ENCODE results near the gene ZGLP1. TPM values are rescaled to one million over a fixed set of nuclear protein-coding genes. Genes with fewer than 3 reads are reported as not detected.

Gene ZGLP1
- total RNA-seq, 1 experiment from 2014 or later = 5.0 TPM

DNA sequence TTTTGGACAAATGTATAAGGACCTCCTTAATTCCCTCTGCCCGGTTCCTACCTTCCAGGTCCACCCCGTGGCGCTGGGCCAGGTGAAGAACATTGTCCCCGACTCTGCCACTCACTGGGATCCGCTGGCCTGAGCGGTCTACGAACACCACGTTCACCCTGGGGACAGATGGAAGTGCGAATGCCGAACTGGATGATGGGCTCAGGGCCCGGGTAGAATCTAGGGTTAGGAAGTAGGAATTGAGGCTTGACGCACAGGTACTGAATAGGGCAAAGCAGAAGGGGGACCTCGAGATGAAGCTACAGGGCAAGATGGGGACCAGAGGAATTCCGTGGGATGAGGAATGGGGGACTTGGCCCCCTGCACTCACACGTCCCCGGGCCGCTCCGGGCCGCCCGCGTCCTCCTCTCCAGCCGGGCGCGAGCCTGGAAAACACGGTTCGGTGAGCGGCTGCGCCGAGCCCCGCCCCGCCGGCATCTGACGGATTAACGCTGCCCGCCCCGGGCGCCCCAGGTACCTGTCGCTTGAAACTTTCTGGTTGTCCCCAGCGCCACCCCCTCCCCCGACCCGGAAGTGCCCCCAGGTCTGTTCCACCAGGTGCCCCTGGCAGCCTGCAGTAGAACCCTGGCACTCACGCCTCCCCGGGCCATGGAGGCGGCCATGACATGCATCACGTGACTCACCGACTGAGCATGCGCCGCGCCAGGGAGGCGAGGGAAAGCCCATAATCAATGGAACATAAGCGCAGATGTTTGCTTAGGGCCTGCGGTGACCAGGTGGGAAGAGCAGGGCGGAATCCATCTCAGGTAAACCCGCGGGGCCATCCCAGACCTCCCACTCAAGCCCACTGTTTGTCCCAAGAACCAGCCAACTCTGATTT, 6.0 kb upstream of the ZGLP1 start, which contains the start of gene FDX2 (continued):
- no peak for TF ChIP-seq CTCF (IDR thresholded peaks at IDR 0.05 in 2 of 3, conservative IDR thresholded peaks at IDR 0.05 in 1 of 3; ENCODE audit: borderline replicate concordance in 1 of 3, insufficient read depth in 1 of 3, low read depth in 2 of 3, low read length in 2 of 3)
- peak; percentile 35 for TF ChIP-seq POLR2A (IDR thresholded peaks at IDR 0.05; ENCODE audit: borderline replicate concordance, extremely low read depth, insufficient read depth, insufficient read length)
- TF ChIP-seq YY1 (IDR thresholded peaks at IDR 0.05; ENCODE audit: extremely low read depth, insufficient replicate concordance, low read depth, low read length) = peak; percentile 99

DNA sequence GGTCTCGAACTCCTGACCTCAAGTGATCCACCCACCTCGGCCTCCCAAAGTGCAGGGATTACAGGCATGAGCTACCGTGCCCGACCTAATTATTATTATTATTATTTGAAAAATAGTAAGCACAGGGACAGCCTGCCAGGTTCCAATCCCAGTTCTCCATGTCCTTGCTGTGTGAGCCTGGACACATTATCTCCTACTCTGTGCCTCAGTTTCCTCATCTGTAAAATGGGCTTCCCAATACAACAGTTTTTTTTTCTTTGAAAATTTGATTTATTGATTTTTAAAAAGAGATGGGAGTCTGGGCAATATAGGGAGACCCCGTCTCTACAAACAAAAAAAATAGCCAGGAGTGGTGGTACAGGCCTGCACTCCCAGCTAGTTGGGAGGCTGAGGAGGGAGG, 3.3 kb downstream of the ZGLP1 start:
- Histone ChIP-seq H2AFZ (ENCODE audit: low read depth, low read length, poor library complexity, severe bottlenecking) (no peak overlapping the region), H4K20me1 (ENCODE audit: insufficient read depth) (no peaks in the 10 kb centered on the region), H3K36me3 (ENCODE audit: control insufficient read depth in 1 of 2, insufficient read depth in 2 of 2, low read length in 2 of 2) (no peaks in the 10 kb centered on the region), H3K9ac (ENCODE audit: low read length) (no peak overlapping the region), H3K9me2 (ENCODE audit: insufficient read depth) (no peaks in the 10 kb centered on the region), H3K79me2 (ENCODE audit: insufficient read depth, low read length) (no peaks in the 10 kb centered on the region), H3K27me3 (ENCODE audit: insufficient read depth, low read length) (no peaks in the 10 kb centered on the region), H3K27ac (ENCODE audit: low read depth, low read length) (no peak overlapping the region), H3K9me3 (ENCODE audit: control insufficient read depth in 1 of 2, insufficient read depth in 1 of 2, low read depth in 1 of 2, low read length in 2 of 2) (no peaks in the 10 kb centered on the region), H3K4me2 (ENCODE audit: low read length) (no peak overlapping the region), H3K4me3 (replicated peaks in 1 of 2; ENCODE audit: low read depth in 1 of 2, low read length in 2 of 2) (no peak overlapping the region), H3K4me1 (ENCODE audit: control insufficient read depth in 1 of 2, insufficient read depth in 2 of 2, low read length in 2 of 2) (peaks cover 0 to 6% of the 10 kb centered on the region in 2 experiments; a peak in 2 of 4 replicates)
- ChIA-PET RAD21 (ENCODE audit: low non-redundant PET in 1 of 2, low total read pairs in 2 of 2, uncharacterized antibody in 2 of 2, unreplicated experiment in 2 of 2) (no interaction called here), POLR2A (no interaction called here), CTCF (no interaction called here)
- no TSS peak for BruUV-seq (replicated peaks)
- ATAC-seq (no peak), DNase-seq (ENCODE audit: low read depth, low spot score) (no peak)
- TF ChIP-seq MAX (IDR thresholded peaks at IDR 0.05) (no peak), POLR2A (IDR thresholded peaks at IDR 0.05; ENCODE audit: borderline replicate concordance, extremely low read depth, insufficient read depth, insufficient read length) (no peak), CTCF (IDR thresholded peaks at IDR 0.05 in 2 of 3, conservative IDR thresholded peaks at IDR 0.05 in 1 of 3; ENCODE audit: borderline replicate concordance in 1 of 3, insufficient read depth in 1 of 3, low read depth in 2 of 3, low read length in 2 of 3) (no peak), RAD21 (IDR thresholded peaks at IDR 0.05; ENCODE audit: low read depth) (no peak)
- intact Hi-C loops (cut with micrococcal nuclease) = no loop called here

Data from HCT116 (cell line).